Osteocyte (in vitro differentiated cells): ENCODE data around the gene MSN. TPM values are rescaled to one million over a fixed set of nuclear protein-coding genes. Genes with fewer than 3 reads are reported as not detected.
A peak's percentile ranks its signal among the peaks of the same experiment; 100 is the strongest.
"Not testable (repeated sequence)": the region's sequence is repeated elsewhere in the genome, so short reads cannot be mapped to it uniquely, and the experiment has no call there.

Experiments used
- DNase-seq: peaks from one replicate; pipeline ENCODE4 v3.0.0; 2021; ENCODE audit warnings: mixed read lengths; ENCODE audit not compliant: unreplicated experiment; ENCODE audit errors: extremely low spot score
- H3K27ac Mint-ChIP-seq: one replicate; pipeline ENCODE4 v1.8.0; 2021; ENCODE audit warnings: mild to moderate bottlenecking, mixed read lengths; ENCODE audit not compliant: unreplicated experiment
- H3K27me3 Mint-ChIP-seq: one replicate; pipeline ENCODE4 v1.8.0; 2021; ENCODE audit warnings: mixed read lengths; ENCODE audit not compliant: unreplicated experiment
- H3K36me3 Mint-ChIP-seq: one replicate; pipeline ENCODE4 v1.8.0; 2021; ENCODE audit warnings: mixed read lengths; ENCODE audit not compliant: unreplicated experiment
- H3K4me1 Mint-ChIP-seq: one replicate; pipeline ENCODE4 v1.8.0; 2021; ENCODE audit warnings: mixed read lengths; ENCODE audit not compliant: unreplicated experiment
- H3K4me3 Mint-ChIP-seq: one replicate; pipeline ENCODE4 v1.8.0; 2021; ENCODE audit warnings: mild to moderate bottlenecking, moderate library complexity, mixed read lengths; ENCODE audit not compliant: unreplicated experiment
- H3K9me3 Mint-ChIP-seq: one replicate; pipeline ENCODE4 v1.8.0; 2021; ENCODE audit warnings: mixed read lengths; ENCODE audit not compliant: unreplicated experiment
- long read RNA-seq: library from polyadenylated mRNA; unstranded; transcript quantifications from one replicate; pipeline ENCODE4 v2.0.0, GENCODE V29; 2021
- total RNA-seq: library from RNA; stranded (reverse); gene quantifications from 2 replicates; pipeline ENCODE4 v1.2.1, GENCODE V29; 2021
- TF ChIP-seq, protein P1 (sequence below): fragments of 200-600 bp; sonication (generic); IDR thresholded peaks from 2 replicates; pipeline ENCODE4 v1.5.0; 2021; ENCODE audit warnings: antibody characterized with exemption, mild to moderate bottlenecking, moderate library complexity

MSN gene
- total RNA-seq: 236 and 241 TPM in 2 replicates
- long read RNA-seq, transcript MSN-201 (13 exons, 3,944 nt): major isoform, 52 of 139 reads
- long read RNA-seq, partial matches to known transcripts: 82 of 139 reads
- long read RNA-seq, other reads (novel, unspliced or antisense): 5 of 139 reads

DNA sequence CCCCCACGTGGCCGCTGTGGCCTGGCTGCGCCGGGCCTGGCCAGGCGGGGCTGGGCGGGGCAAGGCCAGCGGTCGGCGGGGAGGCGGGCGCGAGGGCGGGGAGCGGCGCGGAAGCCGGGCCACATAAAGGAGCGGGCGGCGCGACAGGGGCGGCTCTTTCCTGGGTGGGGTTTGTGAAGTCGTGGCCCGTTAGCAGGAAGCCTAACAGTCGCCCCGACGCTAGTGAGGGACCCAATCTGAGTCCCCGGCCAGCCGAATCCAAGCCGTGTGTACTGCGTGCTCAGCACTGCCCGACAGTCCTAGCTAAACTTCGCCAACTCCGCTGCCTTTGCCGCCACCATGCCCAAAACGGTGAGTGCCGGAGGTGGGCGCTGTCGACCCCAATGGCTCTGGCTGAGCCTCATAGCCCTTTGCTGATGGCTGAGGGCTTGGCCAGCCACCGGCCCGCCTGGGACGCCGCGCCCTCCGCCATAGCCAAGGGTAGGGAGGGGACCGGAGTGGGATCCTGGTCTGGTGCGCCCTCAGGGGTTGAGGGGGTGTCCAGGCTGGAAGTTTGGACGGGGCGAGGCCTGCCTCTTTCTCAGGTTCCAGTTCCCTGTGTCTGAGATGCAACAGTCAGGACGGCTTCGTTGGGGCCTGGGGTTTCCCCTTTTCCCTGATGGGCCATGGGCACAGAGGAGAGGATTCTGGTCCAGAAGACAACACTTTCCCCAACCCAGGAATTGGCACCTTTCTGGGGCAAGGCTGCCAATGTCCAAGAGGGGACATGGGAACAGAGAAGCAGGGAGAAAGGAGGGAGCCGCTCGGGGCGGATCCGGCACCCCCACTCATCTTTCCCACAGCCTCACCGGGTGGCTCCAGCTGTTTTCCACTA, at the start of gene MSN:
Gene MSN (plus strand): TSS at position 152 of the 874 bp plus-strand sequence. CDS start 188 bp downstream, at position 340.
- peaks cover 33% of the 10 kb centered on the region for H3K4me1 Mint-ChIP-seq
- H3K27ac Mint-ChIP-seq: peak within 1 kb of the TSS; percentile 97
- peak within 1 kb of the TSS; percentile 91 for H3K4me3 Mint-ChIP-seq
- TF ChIP-seq, protein P1, sequence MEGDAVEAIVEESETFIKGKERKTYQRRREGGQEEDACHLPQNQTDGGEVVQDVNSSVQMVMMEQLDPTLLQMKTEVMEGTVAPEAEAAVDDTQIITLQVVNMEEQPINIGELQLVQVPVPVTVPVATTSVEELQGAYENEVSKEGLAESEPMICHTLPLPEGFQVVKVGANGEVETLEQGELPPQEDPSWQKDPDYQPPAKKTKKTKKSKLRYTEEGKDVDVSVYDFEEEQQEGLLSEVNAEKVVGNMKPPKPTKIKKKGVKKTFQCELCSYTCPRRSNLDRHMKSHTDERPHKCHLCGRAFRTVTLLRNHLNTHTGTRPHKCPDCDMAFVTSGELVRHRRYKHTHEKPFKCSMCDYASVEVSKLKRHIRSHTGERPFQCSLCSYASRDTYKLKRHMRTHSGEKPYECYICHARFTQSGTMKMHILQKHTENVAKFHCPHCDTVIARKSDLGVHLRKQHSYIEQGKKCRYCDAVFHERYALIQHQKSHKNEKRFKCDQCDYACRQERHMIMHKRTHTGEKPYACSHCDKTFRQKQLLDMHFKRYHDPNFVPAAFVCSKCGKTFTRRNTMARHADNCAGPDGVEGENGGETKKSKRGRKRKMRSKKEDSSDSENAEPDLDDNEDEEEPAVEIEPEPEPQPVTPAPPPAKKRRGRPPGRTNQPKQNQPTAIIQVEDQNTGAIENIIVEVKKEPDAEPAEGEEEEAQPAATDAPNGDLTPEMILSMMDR: peak; percentile 41
- peak; percentile 87 for DNase-seq
- peaks cover 4% of the 10 kb centered on the region for H3K9me3 Mint-ChIP-seq
- no peaks in the 10 kb centered on the region for H3K27me3 Mint-ChIP-seq
- no peaks in the 10 kb centered on the region for H3K36me3 Mint-ChIP-seq

- Mint-ChIP-seq H3K27ac (peak overlapping the region; percentile 10), H3K4me3 (peak overlapping the region; percentile 64)
- H3K36me3 Mint-ChIP-seq, H3K4me1 Mint-ChIP-seq, H3K27me3 Mint-ChIP-seq, H3K9me3 Mint-ChIP-seq: not testable (repeated sequence)
- DNase-seq: peak; percentile 82
Observed at GRCh38 chrX:65620096-65620705, 47.3 kb upstream of the MSN start.

- DNase-seq: no peak
- Mint-ChIP-seq H3K27ac (no peak overlapping the region), H3K4me1 (peaks cover 11% of the 10 kb centered on the region), H3K9me3 (peaks cover 14% of the 10 kb centered on the region), H3K27me3 (no peaks in the 10 kb centered on the region), H3K36me3 (no peaks in the 10 kb centered on the region), H3K4me3 (no peak overlapping the region)
- TF ChIP-seq, protein P1: no peak
Observed at GRCh38 chrX:65630771-65631170, 36.7 kb upstream of the MSN start.

DNA sequence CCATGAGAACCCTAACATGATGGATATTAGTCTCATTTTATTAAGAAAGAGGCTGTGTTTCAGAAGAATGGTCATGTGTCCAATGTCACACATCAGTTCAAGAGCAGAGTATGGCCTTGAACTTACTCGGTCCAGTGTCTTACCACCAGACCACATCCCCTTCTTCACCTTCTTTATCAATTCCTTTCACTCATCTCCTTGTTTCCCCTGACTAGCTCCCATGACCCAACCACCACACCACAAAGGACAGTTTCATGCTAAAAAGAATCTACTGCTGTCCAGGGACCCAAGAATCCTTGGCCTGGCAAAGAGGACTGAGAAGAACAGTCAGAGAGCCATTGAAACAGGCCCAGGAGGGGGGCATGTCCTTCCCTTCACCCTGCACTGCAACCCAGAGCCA, 33.6 kb upstream of the MSN start:
- TF ChIP-seq, protein P1: no peak
- Mint-ChIP-seq H3K4me3 (no peak overlapping the region), H3K27me3 (no peaks in the 10 kb centered on the region), H3K9me3 (peaks cover 6% of the 10 kb centered on the region), H3K36me3 (no peaks in the 10 kb centered on the region), H3K27ac (no peak overlapping the region), H3K4me1 (peaks cover 17% of the 10 kb centered on the region)
- DNase-seq: peak; percentile 59

- Mint-ChIP-seq H3K4me1 (peaks cover 17% of the 10 kb centered on the region), H3K9me3 (no peaks in the 10 kb centered on the region), H3K27me3 (no peaks in the 10 kb centered on the region), H3K36me3 (no peaks in the 10 kb centered on the region), H3K27ac (peak overlapping the region; percentile 79), H3K4me3 (no peak overlapping the region)
- TF ChIP-seq, protein P1: no peak
- DNase-seq: peak; percentile 75
Observed at GRCh38 chrX:65634732-65635131, 32.7 kb upstream of the MSN start.
